C4-2B (cell line): Measurements from ENCODE around the gene SCO2.
A peak's percentile ranks its signal among the peaks of the same experiment; 100 is the strongest.

Experiments used
- ZFX ChIP-seq: fragments of 450-650 bp; IDR thresholded peaks from 2 replicates; pipeline ENCODE4 v1.6.1; 2017
- TF ChIP-seq, protein P1 (sequence below): fragments of 450-650 bp; conservative IDR thresholded peaks from 2 replicates; pipeline ENCODE4 v1.5.1; 2017; ENCODE audit warnings: mild to moderate bottlenecking

GRCh38 chr22:50474710-50475651 lies 50.4 kb downstream of the SCO2 start, which contains the start of gene SBF1:
- TF ChIP-seq, protein P1, sequence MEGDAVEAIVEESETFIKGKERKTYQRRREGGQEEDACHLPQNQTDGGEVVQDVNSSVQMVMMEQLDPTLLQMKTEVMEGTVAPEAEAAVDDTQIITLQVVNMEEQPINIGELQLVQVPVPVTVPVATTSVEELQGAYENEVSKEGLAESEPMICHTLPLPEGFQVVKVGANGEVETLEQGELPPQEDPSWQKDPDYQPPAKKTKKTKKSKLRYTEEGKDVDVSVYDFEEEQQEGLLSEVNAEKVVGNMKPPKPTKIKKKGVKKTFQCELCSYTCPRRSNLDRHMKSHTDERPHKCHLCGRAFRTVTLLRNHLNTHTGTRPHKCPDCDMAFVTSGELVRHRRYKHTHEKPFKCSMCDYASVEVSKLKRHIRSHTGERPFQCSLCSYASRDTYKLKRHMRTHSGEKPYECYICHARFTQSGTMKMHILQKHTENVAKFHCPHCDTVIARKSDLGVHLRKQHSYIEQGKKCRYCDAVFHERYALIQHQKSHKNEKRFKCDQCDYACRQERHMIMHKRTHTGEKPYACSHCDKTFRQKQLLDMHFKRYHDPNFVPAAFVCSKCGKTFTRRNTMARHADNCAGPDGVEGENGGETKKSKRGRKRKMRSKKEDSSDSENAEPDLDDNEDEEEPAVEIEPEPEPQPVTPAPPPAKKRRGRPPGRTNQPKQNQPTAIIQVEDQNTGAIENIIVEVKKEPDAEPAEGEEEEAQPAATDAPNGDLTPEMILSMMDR, result no peak
- peak; percentile 80; the same call in 1 of the 2 replicates for TF ChIP-seq ZFX
